Measurements from ENCODE around the gene POU6F2.

Gene POU6F2

GRCh38 chr7:39240864-39241263 lies 263.2 kb downstream of the POU6F2 start (continued):
- TF ChIP-seq ZNF513 (tag by site-specific recombination; IDR thresholded peaks at IDR 0.05), result no peak
- no peak for TF ChIP-seq ZNF645 (tag by site-specific recombination; IDR thresholded peaks at IDR 0.05)
- no peak for TF ChIP-seq ZNF266 (tag by site-specific recombination; IDR thresholded peaks at IDR 0.05; ENCODE audit: low read depth)
- TF ChIP-seq ZNF48 (tag by site-specific recombination; IDR thresholded peaks at IDR 0.05), result no peak

GRCh38 chr7:39247576-39247975 lies 269.9 kb downstream of the POU6F2 start:
- ChIA-PET CTCF (interaction anchor here (0.7 kb wide), 1 partner anchor 23 kb away, joined by 3 read pairs; no protein-coding TSS in a partner anchor), POLR2A (no interaction called here)
- peaks cover 11% of the 10 kb centered on the region for H3K4me1 ChIP-seq (ENCODE audit: control insufficient read depth, insufficient read depth, low read length)
- H3K4me3 ChIP-seq (ENCODE audit: low read depth, low read length), result no peak overlapping the region
- H3K27ac ChIP-seq (ENCODE audit: extremely low read depth, low read depth, low read length), result no peak overlapping the region
- TF ChIP-seq ZNF324 (tag by site-specific recombination; IDR thresholded peaks at IDR 0.05) (no peak), OSR2 (tag by site-specific recombination; IDR thresholded peaks at IDR 0.05) (no peak), GLIS1 (tag by site-specific recombination; IDR thresholded peaks at IDR 0.05) (no peak), ZNF391 (tag by site-specific recombination; IDR thresholded peaks at IDR 0.05; ENCODE audit: borderline replicate concordance, low read depth) (no peak), ELK4 (IDR thresholded peaks at IDR 0.05; ENCODE audit: borderline replicate concordance, low read depth, low read length) (no peak), ZNF660 (tag by site-specific recombination; IDR thresholded peaks at IDR 0.05) (no peak), ZBTB21 (tag by site-specific recombination; IDR thresholded peaks at IDR 0.05) (no peak), ZFP37 (tag by site-specific recombination; IDR thresholded peaks at IDR 0.05) (no peak), REPIN1 (tag by site-specific recombination; IDR thresholded peaks at IDR 0.05; ENCODE audit: low read depth) (no peak)
- no peaks in the 10 kb centered on the region for H3K9me3 ChIP-seq (ENCODE audit: control insufficient read depth, insufficient read depth, low read depth, low read length)
- H3K36me3 ChIP-seq (ENCODE audit: control insufficient read depth in 2 of 2, insufficient read depth in 1 of 2, low read length in 2 of 2), result no peaks in the 10 kb centered on the region

- H3K4me3 ChIP-seq (ENCODE audit: low read depth, low read length), result no peak overlapping the region
- no peaks in the 10 kb centered on the region for H3K36me3 ChIP-seq (ENCODE audit: control insufficient read depth in 2 of 2, insufficient read depth in 1 of 2, low read length in 2 of 2)
- H3K27ac ChIP-seq (ENCODE audit: extremely low read depth, low read depth, low read length), result no peak overlapping the region
- POLR2A ChIA-PET, result no interaction called here
- CTCF ChIA-PET, result interaction anchor here (0.7 kb wide), 2 partner anchors 10 to 23 kb away, joined by 3 read pairs; no protein-coding TSS in a partner anchor
- no peaks in the 10 kb centered on the region for H3K9me3 ChIP-seq (ENCODE audit: control insufficient read depth, insufficient read depth, low read depth, low read length)
- TF ChIP-seq FEZF1 (tag by site-specific recombination; IDR thresholded peaks at IDR 0.05), result 0 out of 2 replicates have a peak, but pooled peaks have one; percentile 34
- no peak for TF ChIP-seq ZNF223 (tag by site-specific recombination; IDR thresholded peaks at IDR 0.05)
- peak; percentile 67 for TF ChIP-seq OSR2 (tag by site-specific recombination; IDR thresholded peaks at IDR 0.05)
- TF ChIP-seq ZNF843 (tag by site-specific recombination; IDR thresholded peaks at IDR 0.05), result peak; percentile 57; the same call in 1 of the 2 replicates
- TF ChIP-seq PRDM6 (tag by site-specific recombination; IDR thresholded peaks at IDR 0.05), result 0 out of 2 replicates have a peak, but pooled peaks have one; percentile 13
- TF ChIP-seq BCL6B (tag by site-specific recombination; IDR thresholded peaks at IDR 0.05), result 0 out of 2 replicates have a peak, but pooled peaks have one; percentile 13
- no peak for TF ChIP-seq ZNF24 (tag by site-specific recombination; IDR thresholded peaks at IDR 0.05)
- no peak for TF ChIP-seq KLF16 (tag by site-specific recombination; IDR thresholded peaks at IDR 0.05)
- peak; percentile 58; the same call in 1 of the 2 replicates for TF ChIP-seq ZNF580 (tag by site-specific recombination; IDR thresholded peaks at IDR 0.05)
- H3K4me1 ChIP-seq (ENCODE audit: control insufficient read depth, insufficient read depth, low read length), result peaks cover 11% of the 10 kb centered on the region
Observed at GRCh38 chr7:39248041-39248691, 270.5 kb downstream of the POU6F2 start.

All from HEK293 (cell line).